ENCODE results near the gene UNC119.
A peak's percentile ranks its signal among the peaks of the same experiment; 100 is the strongest.

Gene UNC119

GRCh38 chr17:28573521-28573920, 21.1 kb upstream of the UNC119 start:
- no peak for DNase-seq (ENCODE audit: low read depth in 1 of 2, low spot score in 1 of 2)

GRCh38 chr17:28573040-28573380, 20.6 kb upstream of the UNC119 start:
- no peak for DNase-seq (ENCODE audit: low read depth in 1 of 2, low spot score in 1 of 2)

- DNase-seq (ENCODE audit: low read depth in 1 of 2, low spot score in 1 of 2): no peak
These were observed 20.0 kb upstream of the UNC119 start for GRCh38 chr17:28572259-28573039.

- peak; percentile 78 to 84 for DNase-seq (ENCODE audit: low read depth in 1 of 2, low spot score in 1 of 2)
These were observed 19.1 kb upstream of the UNC119 start, which contains the start of gene PIGS for GRCh38 chr17:28571361-28572122. PIGS (minus strand) TSS chr17:28571524; CDS start chr17:28571496, 28 bp downstream.

- peak in 1 of 2 donors; percentile 24 for DNase-seq (ENCODE audit: low read depth in 1 of 2, low spot score in 1 of 2)
These were observed 18.4 kb upstream of the UNC119 start for GRCh38 chr17:28570716-28571360.

GRCh38 chr17:28569446-28569845, 17.0 kb upstream of the UNC119 start:
- DNase-seq (ENCODE audit: low read depth in 1 of 2, low spot score in 1 of 2): no peak

GRCh38 chr17:28567604-28568003, 15.2 kb upstream of the UNC119 start:
- DNase-seq (ENCODE audit: low read depth in 1 of 2, low spot score in 1 of 2): no peak

- no peak for DNase-seq (ENCODE audit: low read depth in 1 of 2, low spot score in 1 of 2)
These were observed 11.1 kb upstream of the UNC119 start for GRCh38 chr17:28563475-28563874.

- no peak for DNase-seq (ENCODE audit: low read depth in 1 of 2, low spot score in 1 of 2)
These were observed 2.6 kb upstream of the UNC119 start for GRCh38 chr17:28555022-28555421.

GRCh38 chr17:28554565-28554964, 2.1 kb upstream of the UNC119 start:
- no peak for DNase-seq (ENCODE audit: low read depth in 1 of 2, low spot score in 1 of 2)

GRCh38 chr17:28553000-28553505, 629 bp upstream of the UNC119 start:
- DNase-seq (ENCODE audit: low read depth in 1 of 2, low spot score in 1 of 2): no peak

- DNase-seq (ENCODE audit: low read depth in 1 of 2, low spot score in 1 of 2): no peak
These were observed 826 bp downstream of the UNC119 start for GRCh38 chr17:28551421-28552175.

- no peak for DNase-seq (ENCODE audit: low read depth in 1 of 2, low spot score in 1 of 2)
These were observed 1.6 kb downstream of the UNC119 start for GRCh38 chr17:28550858-28551257.

- peak in 1 of 2 donors; percentile 30 for DNase-seq (ENCODE audit: low read depth in 1 of 2, low spot score in 1 of 2)
These were observed 2.9 kb downstream of the UNC119 start for GRCh38 chr17:28549236-28550132.

- no peak for DNase-seq (ENCODE audit: low read depth in 1 of 2, low spot score in 1 of 2)
These were observed 3.9 kb downstream of the UNC119 start for GRCh38 chr17:28548417-28549130.

- DNase-seq (ENCODE audit: low read depth in 1 of 2, low spot score in 1 of 2): peak; percentile 17 to 51
These were observed 4.6 kb downstream of the UNC119 start for GRCh38 chr17:28547623-28548416.

- no peak for DNase-seq (ENCODE audit: low read depth in 1 of 2, low spot score in 1 of 2)
These were observed 5.3 kb downstream of the UNC119 start for GRCh38 chr17:28547096-28547622.

GRCh38 chr17:28545787-28546415, 6.5 kb downstream of the UNC119 start:
- no peak for DNase-seq (ENCODE audit: low read depth in 1 of 2, low spot score in 1 of 2)

Data from stimulated activated CD4-positive, alpha-beta T cell treated with anti-CD3 and anti-CD28 coated beads, Interleukin-15, amount 100 ng/mL, for 1 hour (primary cell).